Mammary epithelial cell (primary cell): ENCODE data around the gene JMJD1C.

Experiments
- CTCF ChIP-seq, 2 donors: IDR thresholded peaks in 1 of 2; conservative IDR thresholded peaks in 1 of 2; 2 replicates each; pipeline ENCODE4 v1.5.1; 2011 to 2012; ENCODE audit warnings: inconsistent platforms in 2 of 2, low read length in 2 of 2, mild to moderate bottlenecking in 2 of 2, control low read depth in 1 of 2, low read depth in 1 of 2; ENCODE audit not compliant: insufficient read depth in 1 of 2; ENCODE audit errors: extremely low read depth in 1 of 2
- EZH2 ChIP-seq: IDR thresholded peaks from 2 replicates; pipeline ENCODE4 v1.6.1; 2012; ENCODE audit warnings: low read length, inconsistent platforms, borderline replicate concordance

- no peak for TF ChIP-seq EZH2
- no peak for TF ChIP-seq CTCF (conservative IDR thresholded peaks at IDR 0.05 in 1 of 2, IDR thresholded peaks at IDR 0.05 in 1 of 2; ENCODE audit: extremely low read depth in 1 of 2, insufficient read depth in 1 of 2, low read depth in 1 of 2, low read length in 2 of 2)
These were observed 28.4 kb downstream of the JMJD1C start for GRCh38 chr10:63437116-63437949.
